ENCODE measurements around the gene SNCB.

SNCB gene

GRCh38 chr5:176574297-176574591, 56.1 kb downstream of the SNCB start:
- DNase-seq (ENCODE audit: low spot score): no peak

GRCh38 chr5:176573564-176574296, 56.6 kb downstream of the SNCB start:
- DNase-seq (ENCODE audit: low spot score): peak; percentile 52

Measured in globus pallidus (tissue), 1 donor.